ENCODE results near the gene PBX1.

Gene PBX1

GRCh38 chr1:164764333-164764732 is 205.3 kb downstream of the PBX1 start:
- DNase-seq: no peak

GRCh38 chr1:164765557-164765956 is 206.6 kb downstream of the PBX1 start:
- no peak for DNase-seq

- DNase-seq: no peak
These were observed 207.2 kb downstream of the PBX1 start for GRCh38 chr1:164765992-164766720.

- DNase-seq: no peak
These were observed 208.9 kb downstream of the PBX1 start for GRCh38 chr1:164767752-164768402.

GRCh38 chr1:164768619-164769018 is 209.6 kb downstream of the PBX1 start:
- no peak for DNase-seq

- no peak for DNase-seq
These were observed 210.6 kb downstream of the PBX1 start for GRCh38 chr1:164769486-164770130.

- DNase-seq: no peak
These were observed 211.1 kb downstream of the PBX1 start for GRCh38 chr1:164770131-164770529.

- DNase-seq: no peak
These were observed 212.1 kb downstream of the PBX1 start for GRCh38 chr1:164771041-164771618.

GRCh38 chr1:164771619-164772361 is 212.8 kb downstream of the PBX1 start:
- DNase-seq: no peak

- DNase-seq: peak in 1 of 5 experiments; percentile 38
These were observed 213.7 kb downstream of the PBX1 start for GRCh38 chr1:164772635-164773034.

- DNase-seq: no peak
These were observed 214.1 kb downstream of the PBX1 start for GRCh38 chr1:164773102-164773501.

GRCh38 chr1:164774413-164774812 is 215.4 kb downstream of the PBX1 start:
- no peak for DNase-seq

GRCh38 chr1:164774819-164775654 is 216.1 kb downstream of the PBX1 start:
- DNase-seq: peak in 1 of 5 experiments; percentile 31

- no peak for DNase-seq
These were observed 218.5 kb downstream of the PBX1 start for GRCh38 chr1:164777518-164777917.

GRCh38 chr1:164779376-164779775 is 220.4 kb downstream of the PBX1 start:
- DNase-seq: no peak

- no peak for DNase-seq
These were observed 221.3 kb downstream of the PBX1 start for GRCh38 chr1:164780111-164780812.

- no peak for DNase-seq
These were observed 221.9 kb downstream of the PBX1 start for GRCh38 chr1:164780863-164781262.

- no peak for DNase-seq
These were observed 223.0 kb downstream of the PBX1 start for GRCh38 chr1:164781972-164782371.

- DNase-seq: no peak
These were observed 225.0 kb downstream of the PBX1 start for GRCh38 chr1:164783778-164784555.

GRCh38 chr1:164784960-164785359 is 226.0 kb downstream of the PBX1 start:
- DNase-seq: no peak

Measured in T-helper 2 cell (primary cell).